RKO (cell line): Measurements from ENCODE around the gene TRPV6.

ENCODE experiments used
- DNase-seq: peaks from one replicate; pipeline ENCODE4 v3.0.0-alpha.2; 2016; ENCODE audit warnings: low spot score

Gene TRPV6

GRCh38 chr7:142885311-142886230 is at the start of gene TRPV6:
Gene TRPV6, minus strand, starts transcription at chr7:142885745.
- DNase-seq: no peak

- no peak for DNase-seq
Measured at GRCh38 chr7:142934056-142934455, 48.5 kb upstream of the TRPV6 start.

- no peak for DNase-seq
Measured at GRCh38 chr7:142933624-142934023, 48.1 kb upstream of the TRPV6 start, which contains the start of gene TRPV5. Gene TRPV5, minus strand, starts transcription at chr7:142933746. Its CDS starts 287 bp downstream, at chr7:142933459.

- no peak for DNase-seq
Measured at GRCh38 chr7:142933092-142933475, 47.5 kb upstream of the TRPV6 start.

GRCh38 chr7:142932386-142933091 is 47.0 kb upstream of the TRPV6 start:
- DNase-seq: no peak

- DNase-seq: no peak
Measured at GRCh38 chr7:142930126-142930730, 44.7 kb upstream of the TRPV6 start.

- DNase-seq: no peak
Measured at GRCh38 chr7:142927949-142928348, 42.4 kb upstream of the TRPV6 start.

GRCh38 chr7:142927085-142927745 is 41.7 kb upstream of the TRPV6 start:
- no peak for DNase-seq

- no peak for DNase-seq
Measured at GRCh38 chr7:142925413-142925812, 39.9 kb upstream of the TRPV6 start.

GRCh38 chr7:142923391-142923790 is 37.8 kb upstream of the TRPV6 start:
- DNase-seq: no peak

- DNase-seq: no peak
Measured at GRCh38 chr7:142919656-142920055, 34.1 kb upstream of the TRPV6 start.

- no peak for DNase-seq
Measured at GRCh38 chr7:142918901-142919300, 33.4 kb upstream of the TRPV6 start.

GRCh38 chr7:142917447-142917846 is 31.9 kb upstream of the TRPV6 start:
- no peak for DNase-seq

- DNase-seq: no peak
Measured at GRCh38 chr7:142916508-142916907, 31.0 kb upstream of the TRPV6 start.

- DNase-seq: no peak
Measured at GRCh38 chr7:142915315-142915714, 29.8 kb upstream of the TRPV6 start.

- DNase-seq: no peak
Measured at GRCh38 chr7:142914121-142914520, 28.6 kb upstream of the TRPV6 start.

- DNase-seq: no peak
Measured at GRCh38 chr7:142913566-142913965, 28.0 kb upstream of the TRPV6 start.

- no peak for DNase-seq
Measured at GRCh38 chr7:142913051-142913450, 27.5 kb upstream of the TRPV6 start.

GRCh38 chr7:142910481-142910880 is 24.9 kb upstream of the TRPV6 start:
- DNase-seq: no peak

- DNase-seq: no peak
Measured at GRCh38 chr7:142910031-142910433, 24.5 kb upstream of the TRPV6 start.

- peak; percentile 57 for DNase-seq
Measured at GRCh38 chr7:142908921-142909890, 23.7 kb upstream of the TRPV6 start.
